ENCODE data around the gene ATG2A. TPM values are rescaled to one million over a fixed set of nuclear protein-coding genes. Genes with fewer than 3 reads are reported as not detected.

ATG2A gene
- total and polyA plus RNA-seq, 10 of the 15 experiments (the other 5 are each of a cell fraction or from before 2014, with no cell fraction given), result 0.08 to 19.0 (median 4.6) TPM

DNA sequence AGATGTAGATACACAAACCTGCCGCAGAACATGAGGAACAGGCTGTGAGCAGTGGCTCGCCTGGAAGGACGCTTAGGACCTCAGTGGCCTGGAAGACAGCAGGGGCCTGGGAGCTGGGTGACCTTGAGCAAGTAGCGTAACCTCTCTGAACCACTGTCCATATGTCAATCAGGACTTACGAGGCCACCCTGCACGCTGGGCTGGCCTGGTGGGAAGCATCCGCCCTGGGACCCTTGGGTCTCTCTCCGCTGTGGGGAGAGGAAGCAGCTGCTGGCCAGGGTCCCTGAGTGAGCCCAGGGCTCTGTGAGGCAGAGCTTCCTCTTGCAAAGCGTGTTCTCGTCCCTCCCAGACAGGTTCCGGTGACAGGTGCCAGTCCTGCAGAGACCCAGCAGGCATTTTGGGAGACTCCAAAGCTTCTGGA, 24.6 kb downstream of the ATG2A start:
- in situ Hi-C loops (cut with MboI) (loop anchor here (5.0 kb wide), 1 partner anchor 45 kb away; no protein-coding TSS in a partner anchor), intact Hi-C loops (cut with micrococcal nuclease; ENCODE audit: unreplicated experiment) (no loop called here)
- SMC1A ChIA-PET (ENCODE audit: uncharacterized antibody, unreplicated experiment), result interaction anchor here (0.6 to 7.2 kb wide), 3 partner anchors 12 to 44 kb away, joined by 4 to 138 read pairs (median 12); no protein-coding TSS in a partner anchor
- Histone ChIP-seq H3K79me2 (ENCODE audit: control insufficient read depth, insufficient read depth, low read length) (no peaks in the 10 kb centered on the region), H2AFZ (ENCODE audit: control insufficient read depth, low read depth, low read length) (no peak overlapping the region), H3K4me3 (no peak overlapping the region), H3K9ac (ENCODE audit: control insufficient read depth, insufficient read depth, low read length) (no peak overlapping the region), H4K20me1 (ENCODE audit: control insufficient read depth, insufficient read depth) (no peaks in the 10 kb centered on the region), H3K36me3 (ENCODE audit: control insufficient read depth in 2 of 2, insufficient read depth in 2 of 2, low read length in 1 of 2) (no peaks in the 10 kb centered on the region), H3K4me2 (ENCODE audit: control insufficient read depth, insufficient read depth) (no peak overlapping the region), H3K27ac (ENCODE audit: control insufficient read depth, insufficient read depth) (no peak overlapping the region), H3K4me1 (ENCODE audit: control insufficient read depth, insufficient read depth, low read length) (peaks cover 11% of the 10 kb centered on the region), H3K9me3 (replicated peaks; ENCODE audit: control insufficient read depth, insufficient read depth, low read length) (no peaks in the 10 kb centered on the region), H3K27me3 (replicated peaks in 1 of 2; ENCODE audit: control insufficient read depth in 2 of 2, insufficient read depth in 2 of 2, low read length in 1 of 2) (no peaks in the 10 kb centered on the region)
- BruUV-seq (replicated peaks), result no TSS peak
- ATAC-seq, result no peak
- POLR2A ChIA-PET, result interaction anchor here (0.8 to 1.1 kb wide), 4 partner anchors 19 to 47 kb away, joined by 3 to 4 read pairs (median 3); no protein-coding TSS in a partner anchor
- RAD21 ChIA-PET (ENCODE audit: unreplicated experiment), result interaction anchor here (1.2 to 5.7 kb wide), 3 partner anchors 11 to 44 kb away, joined by 3 to 101 read pairs (median 3); no protein-coding TSS in a partner anchor
- CTCF ChIA-PET, result interaction anchor here (0.5 to 30.0 kb wide), 6 partner anchors 8 to 121 kb away, joined by 3 to 1208 read pairs (median 13); partner anchors contain the start of genes ARL2, CDC42BPG and EHD1
- DNase-seq (ENCODE audit: low read depth, low spot score), result no peak
- 69% methylated on average over 11 of the region's 11 CpGs for WGBS (ENCODE audit: insufficient coverage, insufficient replicate concordance, low lambda C conversion rate, missing lambda C conversion rate)
- TF ChIP-seq HCFC1 (IDR thresholded peaks at IDR 0.05; ENCODE audit: low read length) (no peak), NFYB (IDR thresholded peaks at IDR 0.05; ENCODE audit: insufficient read depth, low read depth, low read length) (no peak)
- FAIRE-seq, result no peak

DNA sequence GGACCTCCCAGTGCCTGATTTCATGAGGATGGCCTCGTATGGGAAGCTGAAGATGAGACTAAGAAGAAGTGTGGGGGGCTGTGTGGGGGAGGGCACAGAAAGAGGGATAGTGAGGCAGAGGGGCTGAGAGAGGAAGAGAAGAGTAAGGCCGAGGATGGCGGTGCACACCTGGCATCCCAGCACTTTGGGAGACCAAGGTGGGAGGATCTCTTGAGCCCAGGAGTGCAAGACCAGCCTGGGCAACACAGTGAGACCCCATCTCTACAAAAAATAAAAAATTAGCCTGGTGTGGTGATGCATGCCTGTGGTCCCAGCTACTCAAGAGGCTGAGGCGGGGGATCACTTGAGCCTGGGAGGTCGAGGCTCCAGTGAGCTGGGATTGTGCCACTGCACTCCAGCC, 25.1 kb downstream of the ATG2A start:
- intact Hi-C loops (cut with micrococcal nuclease; ENCODE audit: unreplicated experiment) (no loop called here), in situ Hi-C loops (cut with MboI) (loop anchor here (5.0 kb wide), 1 partner anchor 45 kb away; no protein-coding TSS in a partner anchor)
- TF ChIP-seq NFIC (IDR thresholded peaks at IDR 0.05; ENCODE audit: low read depth, low read length) (no peak), PAX5 (IDR thresholded peaks at IDR 0.05; ENCODE audit: borderline replicate concordance, low read depth, low read length) (no peak), SUZ12 (IDR thresholded peaks at IDR 0.05; ENCODE audit: unreplicated experiment) (no peak), ZNF207 (IDR thresholded peaks at IDR 0.05; ENCODE audit: borderline replicate concordance) (no peak), ZNF24 (IDR thresholded peaks at IDR 0.05) (no peak), MEF2B (IDR thresholded peaks at IDR 0.05; ENCODE audit: partially characterized antibody, poor library complexity, severe bottlenecking) (no peak), NR2C2 (IDR thresholded peaks at IDR 0.05; ENCODE audit: borderline replicate concordance, control insufficient read depth, insufficient read length, low read depth) (no peak), BHLHE40 (IDR thresholded peaks at IDR 0.05; ENCODE audit: borderline replicate concordance in 1 of 2, low read depth in 2 of 2, low read length in 1 of 2) (no peak), TCF7 (IDR thresholded peaks at IDR 0.05; ENCODE audit: borderline replicate concordance) (no peak), EGR1 (IDR thresholded peaks at IDR 0.05; ENCODE audit: borderline replicate concordance in 1 of 2, low read depth in 2 of 2, low read length in 2 of 2) (no peak), EED (IDR thresholded peaks at IDR 0.05; ENCODE audit: low read depth) (no peak)
- TF ChIP-seq, protein P1, sequence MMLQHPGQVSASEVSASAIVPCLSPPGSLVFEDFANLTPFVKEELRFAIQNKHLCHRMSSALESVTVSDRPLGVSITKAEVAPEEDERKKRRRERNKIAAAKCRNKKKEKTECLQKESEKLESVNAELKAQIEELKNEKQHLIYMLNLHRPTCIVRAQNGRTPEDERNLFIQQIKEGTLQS (IDR thresholded peaks at IDR 0.05; ENCODE audit: borderline replicate concordance, extremely low read depth, low read depth, low read length), result no peak
- TF ChIP-seq, protein P2, sequence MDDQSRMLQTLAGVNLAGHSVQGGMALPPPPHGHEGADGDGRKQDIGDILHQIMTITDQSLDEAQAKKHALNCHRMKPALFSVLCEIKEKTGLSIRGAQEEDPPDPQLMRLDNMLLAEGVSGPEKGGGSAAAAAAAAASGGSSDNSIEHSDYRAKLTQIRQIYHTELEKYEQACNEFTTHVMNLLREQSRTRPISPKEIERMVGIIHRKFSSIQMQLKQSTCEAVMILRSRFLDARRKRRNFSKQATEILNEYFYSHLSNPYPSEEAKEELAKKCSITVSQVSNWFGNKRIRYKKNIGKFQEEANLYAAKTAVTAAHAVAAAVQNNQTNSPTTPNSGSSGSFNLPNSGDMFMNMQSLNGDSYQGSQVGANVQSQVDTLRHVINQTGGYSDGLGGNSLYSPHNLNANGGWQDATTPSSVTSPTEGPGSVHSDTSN (IDR thresholded peaks at IDR 0.05; ENCODE audit: insufficient replicate concordance, low read depth, low read length), result no peak
- H3K9me3 ChIP-seq (replicated peaks; ENCODE audit: control insufficient read depth, insufficient read depth, low read length), result no peaks in the 10 kb centered on the region
- 39% methylated on average over 5 of the region's 5 CpGs for WGBS (ENCODE audit: insufficient coverage, insufficient replicate concordance, low lambda C conversion rate, missing lambda C conversion rate)
- no peaks in the 10 kb centered on the region for H3K79me2 ChIP-seq (ENCODE audit: control insufficient read depth, insufficient read depth, low read length)
- FAIRE-seq (no peak), ATAC-seq (no peak), DNase-seq (ENCODE audit: low read depth, low spot score) (no peak)
- H3K27ac ChIP-seq (ENCODE audit: control insufficient read depth, insufficient read depth), result no peak overlapping the region
- ChIA-PET POLR2A (interaction anchor here (1.0 to 1.1 kb wide), 3 partner anchors 33 to 46 kb away, joined by 3 read pairs; no protein-coding TSS in a partner anchor), CTCF (interaction anchor here (0.5 to 30.0 kb wide), 5 partner anchors 12 to 274 kb away, joined by 3 to 1208 read pairs (median 18); partner anchors contain the start of genes CDC42BPG and EHD1), SMC1A (ENCODE audit: uncharacterized antibody, unreplicated experiment) (interaction anchor here (0.6 to 7.2 kb wide), 3 partner anchors 11 to 43 kb away, joined by 4 to 138 read pairs (median 12); no protein-coding TSS in a partner anchor), RAD21 (ENCODE audit: unreplicated experiment) (interaction anchor here (1.2 to 5.7 kb wide), 2 partner anchors 10 to 44 kb away, joined by 3 to 101 read pairs; no protein-coding TSS in a partner anchor)
- no peaks in the 10 kb centered on the region for H4K20me1 ChIP-seq (ENCODE audit: control insufficient read depth, insufficient read depth)
- BruUV-seq (replicated peaks), result no TSS peak
- H3K4me2 ChIP-seq (ENCODE audit: control insufficient read depth, insufficient read depth), result no peak overlapping the region
- peaks cover 12% of the 10 kb centered on the region for H3K4me1 ChIP-seq (ENCODE audit: control insufficient read depth, insufficient read depth, low read length)
- no peak overlapping the region for H2AFZ ChIP-seq (ENCODE audit: control insufficient read depth, low read depth, low read length)
- H3K27me3 ChIP-seq (replicated peaks in 1 of 2; ENCODE audit: control insufficient read depth in 2 of 2, insufficient read depth in 2 of 2, low read length in 1 of 2), result no peaks in the 10 kb centered on the region
- no peaks in the 10 kb centered on the region for H3K36me3 ChIP-seq (ENCODE audit: control insufficient read depth in 2 of 2, insufficient read depth in 2 of 2, low read length in 1 of 2)
- no peak overlapping the region for H3K4me3 ChIP-seq
- no peak overlapping the region for H3K9ac ChIP-seq (ENCODE audit: control insufficient read depth, insufficient read depth, low read length)
